Measurements from ENCODE around the gene RTF1.

The RTF1 gene

DNA sequence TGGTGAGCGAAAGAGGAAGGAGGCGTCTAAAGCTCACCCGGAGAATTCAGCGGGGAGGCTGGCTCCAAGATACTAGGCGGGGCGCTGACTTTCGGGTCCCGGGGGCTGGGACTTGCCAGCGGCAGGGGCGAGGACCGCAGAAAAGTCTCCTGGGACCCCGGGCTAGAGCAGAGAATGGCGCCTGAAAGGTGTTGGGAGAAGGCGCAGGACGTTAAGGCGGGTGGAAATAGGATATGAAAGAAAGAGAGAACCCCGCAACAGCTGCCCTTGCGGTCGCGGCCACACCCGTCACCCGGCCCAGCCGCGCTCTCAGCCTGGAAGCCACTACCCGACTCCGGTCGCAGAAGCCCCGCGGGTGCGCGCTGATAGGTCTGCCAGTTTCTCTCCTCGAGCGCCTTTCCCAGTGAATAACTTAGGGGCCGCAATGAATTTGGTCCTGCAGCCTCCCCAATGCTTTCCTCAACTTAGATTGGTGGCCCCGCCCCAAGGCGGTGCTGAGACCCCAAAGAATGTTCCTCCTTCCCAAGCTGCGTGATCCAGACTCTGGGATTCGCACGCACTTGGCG is 96.1 kb downstream of the RTF1 start:
- Histone ChIP-seq H3K27ac (ENCODE audit: extremely low read depth, low read depth, low read length) (no peak overlapping the region), H3K4me1 (ENCODE audit: control insufficient read depth, insufficient read depth, low read length) (no peaks in the 10 kb centered on the region), H3K4me3 (ENCODE audit: low read depth, low read length) (peak overlapping the region; percentile 28), H3K9me3 (ENCODE audit: control insufficient read depth, insufficient read depth, low read depth, low read length) (no peaks in the 10 kb centered on the region), H3K36me3 (ENCODE audit: control insufficient read depth in 2 of 2, insufficient read depth in 1 of 2, low read length in 2 of 2) (peaks cover 0 to 10% of the 10 kb centered on the region in 2 experiments; a peak in 1 of 3 replicates)
- ChIA-PET CTCF (interaction anchor here (0.8 kb wide), 1 partner anchor 45 kb away, joined by 3 read pairs; no protein-coding TSS in a partner anchor), POLR2A (interaction anchor here (0.5 to 1.3 kb wide), 3 partner anchors 20 to 31 kb away, joined by 3 to 7 read pairs (median 5); partner anchors contain the start of genes ITPKA and RPAP1)
- TF ChIP-seq, protein P1, sequence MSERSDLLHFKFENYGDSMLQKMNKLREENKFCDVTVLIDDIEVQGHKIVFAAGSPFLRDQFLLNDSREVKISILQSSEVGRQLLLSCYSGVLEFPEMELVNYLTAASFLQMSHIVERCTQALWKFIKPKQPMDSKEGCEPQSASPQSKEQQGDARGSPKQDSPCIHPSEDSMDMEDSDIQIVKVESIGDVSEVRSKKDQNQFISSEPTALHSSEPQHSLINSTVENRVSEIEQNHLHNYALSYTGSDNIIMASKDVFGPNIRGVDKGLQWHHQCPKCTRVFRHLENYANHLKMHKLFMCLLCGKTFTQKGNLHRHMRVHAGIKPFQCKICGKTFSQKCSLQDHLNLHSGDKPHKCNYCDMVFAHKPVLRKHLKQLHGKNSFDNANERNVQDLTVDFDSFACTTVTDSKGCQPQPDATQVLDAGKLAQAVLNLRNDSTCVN (tag by site-specific recombination; optimal IDR thresholded peaks at IDR 0.05): peak; percentile 45
- TF ChIP-seq KLF7 (tag by site-specific recombination; IDR thresholded peaks at IDR 0.05; ENCODE audit: borderline replicate concordance) (0 out of 2 replicates have a peak, but pooled peaks have one; percentile 5), SCRT2 (tag by site-specific recombination; IDR thresholded peaks at IDR 0.05) (no peak)

DNA sequence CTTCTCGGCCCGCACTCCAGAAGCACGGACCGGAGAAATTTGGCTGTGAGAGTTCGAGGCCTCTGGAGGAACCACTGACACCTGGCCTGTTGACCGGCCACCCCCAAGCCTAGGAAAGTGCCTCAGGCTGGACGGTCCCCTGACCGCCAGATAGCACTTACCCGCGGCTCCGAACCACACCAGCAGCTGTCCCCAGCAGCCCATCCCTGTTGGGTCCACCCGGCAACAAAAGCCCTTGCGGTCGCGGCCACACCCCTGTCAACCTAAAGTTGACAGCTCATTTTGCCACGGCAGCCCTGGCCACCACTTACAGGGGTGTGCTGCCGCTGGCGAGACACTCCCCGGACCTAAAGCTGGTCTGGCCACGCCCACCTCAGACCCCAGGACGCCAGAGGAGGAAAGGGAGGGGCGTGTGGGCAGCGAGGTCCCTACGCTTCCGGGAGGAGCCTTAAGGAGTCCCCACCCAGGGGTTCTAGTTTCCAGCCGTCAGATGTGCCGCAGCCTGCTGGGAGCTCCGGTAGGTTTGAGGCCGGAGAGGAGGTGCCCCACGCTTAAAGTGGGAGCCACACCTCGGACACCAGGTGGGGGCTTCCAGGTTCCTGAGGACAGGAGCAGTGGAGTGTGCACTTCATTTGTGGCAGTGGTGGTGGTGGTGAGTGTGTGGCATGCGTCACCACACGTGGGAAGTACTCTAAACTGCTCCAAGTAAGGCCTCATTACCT is 96.8 kb downstream of the RTF1 start, which contains the start of gene LTK:
TSS of gene LTK (minus strand) at position 322 of the 722 bp plus-strand sequence. CDS start at position 204, 118 bp downstream.
- no peak within 1 kb of the TSS for H3K27ac ChIP-seq (ENCODE audit: extremely low read depth, low read depth, low read length)
- peaks cover 0 to 11% of the 10 kb centered on the region in 2 experiments; a peak in 1 of 3 replicates for H3K36me3 ChIP-seq (ENCODE audit: control insufficient read depth in 2 of 2, insufficient read depth in 1 of 2, low read length in 2 of 2)
- ChIA-PET CTCF (no interaction called here), POLR2A (interaction anchor here (0.5 to 1.3 kb wide), 3 partner anchors 20 to 31 kb away, joined by 3 to 7 read pairs (median 5); partner anchors contain the start of genes ITPKA and RPAP1)
- H3K4me1 ChIP-seq (ENCODE audit: control insufficient read depth, insufficient read depth, low read length): no peaks in the 10 kb centered on the region
- peak within 1 kb of the TSS; percentile 28 for H3K4me3 ChIP-seq (ENCODE audit: low read depth, low read length)
- H3K9me3 ChIP-seq (ENCODE audit: control insufficient read depth, insufficient read depth, low read depth, low read length): no peaks in the 10 kb centered on the region
- TF ChIP-seq, protein P2, sequence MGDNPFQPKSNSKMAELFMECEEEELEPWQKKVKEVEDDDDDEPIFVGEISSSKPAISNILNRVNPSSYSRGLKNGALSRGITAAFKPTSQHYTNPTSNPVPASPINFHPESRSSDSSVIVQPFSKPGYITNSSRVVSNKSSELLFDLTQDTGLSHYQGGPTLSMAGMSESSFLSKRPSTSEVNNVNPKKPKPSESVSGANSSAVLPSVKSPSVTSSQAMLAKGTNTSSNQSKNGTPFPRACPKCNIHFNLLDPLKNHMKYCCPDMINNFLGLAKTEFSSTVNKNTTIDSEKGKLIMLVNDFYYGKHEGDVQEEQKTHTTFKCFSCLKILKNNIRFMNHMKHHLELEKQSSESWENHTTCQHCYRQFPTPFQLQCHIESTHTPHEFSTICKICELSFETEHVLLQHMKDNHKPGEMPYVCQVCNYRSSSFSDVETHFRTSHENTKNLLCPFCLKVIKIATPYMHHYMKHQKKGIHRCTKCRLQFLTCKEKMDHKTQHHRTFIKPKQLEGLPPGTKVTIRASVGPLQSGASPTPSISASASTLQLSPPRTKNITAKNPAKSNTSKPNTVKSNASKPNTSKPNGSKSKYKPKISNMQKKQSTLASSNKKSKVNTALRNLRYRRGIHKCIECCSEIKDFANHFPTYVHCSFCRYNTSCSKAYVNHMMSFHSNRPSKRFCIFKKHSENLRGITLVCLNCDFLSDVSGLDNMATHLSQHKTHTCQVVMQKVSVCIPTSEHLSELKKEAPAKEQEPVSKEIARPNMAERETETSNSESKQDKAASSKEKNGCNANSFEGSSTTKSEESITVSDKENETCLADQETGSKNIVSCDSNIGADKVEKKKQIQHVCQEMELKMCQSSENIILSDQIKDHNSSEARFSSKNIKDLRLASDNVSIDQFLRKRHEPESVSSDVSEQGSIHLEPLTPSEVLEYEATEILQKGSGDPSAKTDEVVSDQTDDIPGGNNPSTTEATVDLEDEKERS (tag by site-specific recombination; IDR thresholded peaks at IDR 0.05): no peak
- TF ChIP-seq FEZF1 (tag by site-specific recombination; IDR thresholded peaks at IDR 0.05) (0 out of 2 replicates have a peak, but pooled peaks have one; percentile 6), KLF16 (tag by site-specific recombination; IDR thresholded peaks at IDR 0.05) (peak; percentile 64; the same call in 1 of the 2 replicates), HOXD13 (CRISPR knock-in tag; IDR thresholded peaks at IDR 0.05; ENCODE audit: borderline replicate concordance) (no peak), KLF8 (tag by site-specific recombination; IDR thresholded peaks at IDR 0.05) (peak; percentile 41; the same call in 1 of the 2 replicates), ZNF623 (tag by site-specific recombination; IDR thresholded peaks at IDR 0.05) (0 out of 2 replicates have a peak, but pooled peaks have one; percentile 8), MEIS1 (CRISPR knock-in tag; IDR thresholded peaks at IDR 0.05; ENCODE audit: borderline replicate concordance) (no peak), ZNF830 (tag by site-specific recombination; IDR thresholded peaks at IDR 0.05; ENCODE audit: low read depth) (no peak), ZFP37 (tag by site-specific recombination; IDR thresholded peaks at IDR 0.05) (no peak), ZIC2 (tag by site-specific recombination; IDR thresholded peaks at IDR 0.05) (peak; percentile 75), ZNF19 (tag by site-specific recombination; IDR thresholded peaks at IDR 0.05; ENCODE audit: low read depth) (no peak), SCRT2 (tag by site-specific recombination; IDR thresholded peaks at IDR 0.05) (no peak), SP2 (tag by site-specific recombination; IDR thresholded peaks at IDR 0.05) (peak; percentile 71), GLIS2 (tag by site-specific recombination; IDR thresholded peaks at IDR 0.05) (peak; percentile 79), SP3 (tag by site-specific recombination; IDR thresholded peaks at IDR 0.05) (peak; percentile 69)
- TF ChIP-seq, protein P3, sequence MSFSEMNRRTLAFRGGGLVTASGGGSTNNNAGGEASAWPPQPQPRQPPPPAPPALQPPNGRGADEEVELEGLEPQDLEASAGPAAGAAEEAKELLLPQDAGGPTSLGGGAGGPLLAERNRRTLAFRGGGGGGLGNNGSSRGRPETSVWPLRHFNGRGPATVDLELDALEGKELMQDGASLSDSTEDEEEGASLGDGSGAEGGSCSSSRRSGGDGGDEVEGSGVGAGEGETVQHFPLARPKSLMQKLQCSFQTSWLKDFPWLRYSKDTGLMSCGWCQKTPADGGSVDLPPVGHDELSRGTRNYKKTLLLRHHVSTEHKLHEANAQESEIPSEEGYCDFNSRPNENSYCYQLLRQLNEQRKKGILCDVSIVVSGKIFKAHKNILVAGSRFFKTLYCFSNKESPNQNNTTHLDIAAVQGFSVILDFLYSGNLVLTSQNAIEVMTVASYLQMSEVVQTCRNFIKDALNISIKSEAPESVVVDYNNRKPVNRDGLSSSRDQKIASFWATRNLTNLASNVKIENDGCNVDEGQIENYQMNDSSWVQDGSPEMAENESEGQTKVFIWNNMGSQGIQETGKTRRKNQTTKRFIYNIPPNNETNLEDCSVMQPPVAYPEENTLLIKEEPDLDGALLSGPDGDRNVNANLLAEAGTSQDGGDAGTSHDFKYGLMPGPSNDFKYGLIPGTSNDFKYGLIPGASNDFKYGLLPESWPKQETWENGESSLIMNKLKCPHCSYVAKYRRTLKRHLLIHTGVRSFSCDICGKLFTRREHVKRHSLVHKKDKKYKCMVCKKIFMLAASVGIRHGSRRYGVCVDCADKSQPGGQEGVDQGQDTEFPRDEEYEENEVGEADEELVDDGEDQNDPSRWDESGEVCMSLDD (tag by site-specific recombination; IDR thresholded peaks at IDR 0.05): 0 out of 2 replicates have a peak, but pooled peaks have one; percentile 52
- TF ChIP-seq, protein P4, sequence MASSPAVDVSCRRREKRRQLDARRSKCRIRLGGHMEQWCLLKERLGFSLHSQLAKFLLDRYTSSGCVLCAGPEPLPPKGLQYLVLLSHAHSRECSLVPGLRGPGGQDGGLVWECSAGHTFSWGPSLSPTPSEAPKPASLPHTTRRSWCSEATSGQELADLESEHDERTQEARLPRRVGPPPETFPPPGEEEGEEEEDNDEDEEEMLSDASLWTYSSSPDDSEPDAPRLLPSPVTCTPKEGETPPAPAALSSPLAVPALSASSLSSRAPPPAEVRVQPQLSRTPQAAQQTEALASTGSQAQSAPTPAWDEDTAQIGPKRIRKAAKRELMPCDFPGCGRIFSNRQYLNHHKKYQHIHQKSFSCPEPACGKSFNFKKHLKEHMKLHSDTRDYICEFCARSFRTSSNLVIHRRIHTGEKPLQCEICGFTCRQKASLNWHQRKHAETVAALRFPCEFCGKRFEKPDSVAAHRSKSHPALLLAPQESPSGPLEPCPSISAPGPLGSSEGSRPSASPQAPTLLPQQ (tag by site-specific recombination; IDR thresholded peaks at IDR 0.05): 0 out of 2 replicates have a peak, but pooled peaks have one; percentile 42
- TF ChIP-seq, protein P1 (tag by site-specific recombination; optimal IDR thresholded peaks at IDR 0.05): peak; percentile 26
- TF ChIP-seq, protein P5, sequence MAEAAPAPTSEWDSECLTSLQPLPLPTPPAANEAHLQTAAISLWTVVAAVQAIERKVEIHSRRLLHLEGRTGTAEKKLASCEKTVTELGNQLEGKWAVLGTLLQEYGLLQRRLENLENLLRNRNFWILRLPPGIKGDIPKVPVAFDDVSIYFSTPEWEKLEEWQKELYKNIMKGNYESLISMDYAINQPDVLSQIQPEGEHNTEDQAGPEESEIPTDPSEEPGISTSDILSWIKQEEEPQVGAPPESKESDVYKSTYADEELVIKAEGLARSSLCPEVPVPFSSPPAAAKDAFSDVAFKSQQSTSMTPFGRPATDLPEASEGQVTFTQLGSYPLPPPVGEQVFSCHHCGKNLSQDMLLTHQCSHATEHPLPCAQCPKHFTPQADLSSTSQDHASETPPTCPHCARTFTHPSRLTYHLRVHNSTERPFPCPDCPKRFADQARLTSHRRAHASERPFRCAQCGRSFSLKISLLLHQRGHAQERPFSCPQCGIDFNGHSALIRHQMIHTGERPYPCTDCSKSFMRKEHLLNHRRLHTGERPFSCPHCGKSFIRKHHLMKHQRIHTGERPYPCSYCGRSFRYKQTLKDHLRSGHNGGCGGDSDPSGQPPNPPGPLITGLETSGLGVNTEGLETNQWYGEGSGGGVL (tag by site-specific recombination; IDR thresholded peaks at IDR 0.05): 0 out of 2 replicates have a peak, but pooled peaks have one; percentile 30

All from HEK293 (cell line).